ENCODE data around the gene ANKEF1. TPM values are rescaled to one million over a fixed set of nuclear protein-coding genes. Genes with fewer than 3 reads are reported as not detected.
"Not testable (repeated sequence)": the region's sequence is repeated elsewhere in the genome, so short reads cannot be mapped to it uniquely, and the experiment has no call there.

ANKEF1 gene
- total RNA-seq, 1 donor = 1.3 TPM

DNA sequence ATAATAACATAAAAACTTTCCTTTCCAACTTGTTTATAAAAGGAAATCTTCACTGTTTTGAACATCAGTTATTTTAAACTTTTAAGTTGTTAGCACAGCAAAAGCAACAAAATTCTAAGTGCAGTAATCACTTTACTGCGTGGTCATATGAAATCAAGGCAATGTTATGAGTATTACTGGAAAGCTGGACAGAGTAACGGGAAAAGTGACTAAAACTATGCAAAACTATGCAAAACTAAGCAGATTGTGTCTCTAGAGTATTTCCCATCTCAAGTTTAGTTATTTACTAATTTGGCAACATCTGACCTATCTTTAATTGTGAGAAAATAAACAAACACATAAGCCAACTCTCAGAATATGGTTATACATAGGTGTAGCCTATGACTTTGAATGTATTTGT, 10.9 kb upstream of the ANKEF1 start:
- DNase-seq (ENCODE audit: low read depth) = peak; percentile 44
- no peak overlapping the region for H3K4me3 ChIP-seq (ENCODE audit: low read depth, low read length)
- TF ChIP-seq, protein P1, sequence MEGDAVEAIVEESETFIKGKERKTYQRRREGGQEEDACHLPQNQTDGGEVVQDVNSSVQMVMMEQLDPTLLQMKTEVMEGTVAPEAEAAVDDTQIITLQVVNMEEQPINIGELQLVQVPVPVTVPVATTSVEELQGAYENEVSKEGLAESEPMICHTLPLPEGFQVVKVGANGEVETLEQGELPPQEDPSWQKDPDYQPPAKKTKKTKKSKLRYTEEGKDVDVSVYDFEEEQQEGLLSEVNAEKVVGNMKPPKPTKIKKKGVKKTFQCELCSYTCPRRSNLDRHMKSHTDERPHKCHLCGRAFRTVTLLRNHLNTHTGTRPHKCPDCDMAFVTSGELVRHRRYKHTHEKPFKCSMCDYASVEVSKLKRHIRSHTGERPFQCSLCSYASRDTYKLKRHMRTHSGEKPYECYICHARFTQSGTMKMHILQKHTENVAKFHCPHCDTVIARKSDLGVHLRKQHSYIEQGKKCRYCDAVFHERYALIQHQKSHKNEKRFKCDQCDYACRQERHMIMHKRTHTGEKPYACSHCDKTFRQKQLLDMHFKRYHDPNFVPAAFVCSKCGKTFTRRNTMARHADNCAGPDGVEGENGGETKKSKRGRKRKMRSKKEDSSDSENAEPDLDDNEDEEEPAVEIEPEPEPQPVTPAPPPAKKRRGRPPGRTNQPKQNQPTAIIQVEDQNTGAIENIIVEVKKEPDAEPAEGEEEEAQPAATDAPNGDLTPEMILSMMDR (IDR thresholded peaks at IDR 0.05; ENCODE audit: insufficient read depth, low read depth, low read length) = no peak

GRCh38 chr20:10031451-10032215, 3.2 kb upstream of the ANKEF1 start:
- DNase-seq (ENCODE audit: low read depth); H3K4me3 ChIP-seq (ENCODE audit: low read depth, low read length): not testable (repeated sequence)

- not testable (repeated sequence) for DNase-seq (ENCODE audit: low read depth); H3K4me3 ChIP-seq (ENCODE audit: low read depth, low read length)
Observed at GRCh38 chr20:10032269-10032668, 2.5 kb upstream of the ANKEF1 start.

DNA sequence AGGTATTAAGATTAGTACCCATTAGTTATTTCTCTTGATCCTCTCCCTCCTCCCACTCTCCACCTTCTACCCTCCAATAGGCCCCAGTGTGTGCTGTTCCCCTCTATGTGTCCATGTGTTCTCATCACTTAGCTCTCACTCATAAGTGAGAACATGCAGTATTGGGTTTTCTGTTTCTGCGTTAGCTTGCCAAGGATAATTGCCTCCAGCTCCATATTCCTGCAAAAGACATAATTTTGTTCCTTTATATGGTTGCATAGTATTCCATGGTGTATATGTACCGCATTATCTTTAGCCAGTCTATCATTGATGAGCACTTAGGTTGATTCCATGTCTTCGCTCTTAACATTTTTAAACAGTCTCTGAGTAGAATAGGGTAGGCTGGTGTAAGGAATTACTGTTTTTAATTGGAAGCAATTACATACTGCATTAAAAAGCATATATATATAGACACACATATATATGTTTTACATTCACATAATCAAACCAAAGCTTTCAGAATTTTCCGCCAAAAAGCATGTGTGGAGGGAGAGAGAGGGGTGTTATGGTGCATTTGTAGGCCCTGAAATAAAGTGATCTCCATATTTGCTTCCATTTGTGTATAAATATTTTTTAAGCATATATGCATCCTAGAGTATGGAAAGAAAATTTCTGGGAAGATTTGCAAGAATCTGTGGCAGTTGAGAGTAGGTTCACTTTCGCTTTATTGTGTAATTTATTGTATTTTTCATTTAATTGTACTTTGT, 709 bp upstream of the ANKEF1 start:
- TF ChIP-seq, protein P1 (IDR thresholded peaks at IDR 0.05; ENCODE audit: insufficient read depth, low read depth, low read length) = no peak
- H3K4me3 ChIP-seq (ENCODE audit: low read depth, low read length) = no peak overlapping the region

DNA sequence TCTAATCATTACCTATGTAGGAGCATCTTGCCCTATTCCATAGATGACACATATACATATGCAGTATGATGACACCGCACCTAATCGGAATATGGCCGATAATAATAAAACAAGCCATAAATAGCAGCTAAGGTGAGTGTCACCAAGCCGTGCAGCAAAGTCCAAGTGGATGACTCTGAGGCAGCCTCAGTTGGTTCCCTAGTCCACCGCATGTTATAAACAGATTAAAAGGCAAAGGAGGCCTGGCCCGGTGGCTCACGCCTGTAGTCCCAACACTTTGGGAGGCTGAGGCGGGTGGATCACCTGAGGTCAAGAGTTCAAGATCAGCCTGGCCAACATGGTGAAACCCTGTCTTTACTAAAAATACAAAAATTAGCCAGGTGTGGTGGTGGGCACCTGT, 1.5 kb downstream of the ANKEF1 start:
- DNase-seq (ENCODE audit: low read depth); H3K4me3 ChIP-seq (ENCODE audit: low read depth, low read length): not testable (repeated sequence)

More for the DNA sequence above, 709 bp upstream of the ANKEF1 start:
- no peak for DNase-seq (ENCODE audit: low read depth)

GRCh38 chr20:10040070-10040975, 5.5 kb downstream of the ANKEF1 start:
- DNase-seq (ENCODE audit: low read depth) = peak; percentile 20
- H3K4me3 ChIP-seq (ENCODE audit: low read depth, low read length) = no peak overlapping the region
- TF ChIP-seq, protein P1 (IDR thresholded peaks at IDR 0.05; ENCODE audit: insufficient read depth, low read depth, low read length) = no peak

DNA sequence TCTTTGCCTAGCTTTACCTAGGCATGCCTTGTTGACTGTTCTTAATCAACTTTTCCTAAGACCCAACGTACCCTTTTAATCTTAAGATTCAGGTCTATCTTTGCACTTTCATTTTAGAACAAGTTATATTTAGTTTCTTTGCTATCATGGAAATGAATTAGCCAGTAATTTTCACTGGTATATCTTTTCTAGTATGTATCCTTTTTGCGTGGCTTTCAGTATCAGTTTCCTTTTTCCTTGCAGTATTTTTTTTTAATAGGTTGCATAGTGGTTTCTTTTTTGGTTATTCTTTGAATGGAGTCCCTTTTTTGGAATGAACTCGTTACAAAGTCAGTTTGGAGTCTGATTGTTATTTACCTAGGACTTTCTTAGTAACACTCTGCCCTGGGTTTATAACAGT, 7.3 kb downstream of the ANKEF1 start:
- TF ChIP-seq, protein P1 (IDR thresholded peaks at IDR 0.05; ENCODE audit: insufficient read depth, low read depth, low read length) = no peak
- H3K4me3 ChIP-seq (ENCODE audit: low read depth, low read length) = no peak overlapping the region
- DNase-seq (ENCODE audit: low read depth) = no peak

DNA sequence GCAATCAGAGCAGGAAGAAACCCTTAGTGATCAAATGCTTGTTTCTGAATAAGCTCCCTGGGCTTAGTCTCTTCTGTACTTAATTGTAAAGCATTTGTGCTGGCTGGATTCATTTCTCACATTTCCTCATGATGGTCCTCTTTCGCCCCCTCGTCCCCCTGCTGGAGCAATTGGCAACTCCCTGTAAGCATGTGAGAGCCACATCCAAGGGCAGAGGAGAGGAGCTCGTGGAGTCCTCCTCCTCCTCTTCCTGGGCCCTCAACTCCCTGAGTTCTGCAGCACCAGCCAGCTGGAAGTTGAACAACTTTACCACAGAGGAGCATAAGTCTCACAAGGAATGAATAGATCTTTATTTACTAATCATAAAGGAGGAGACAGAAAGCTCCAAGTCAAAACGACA, 12.6 kb downstream of the ANKEF1 start:
- DNase-seq (ENCODE audit: low read depth) = no peak
- TF ChIP-seq, protein P1 (IDR thresholded peaks at IDR 0.05; ENCODE audit: insufficient read depth, low read depth, low read length) = peak; percentile 24
- no peak overlapping the region for H3K4me3 ChIP-seq (ENCODE audit: low read depth, low read length)

Data from fibroblast of villous mesenchyme (primary cell).